Activated T-cell treated with anti-CD3 and anti-CD28 coated beads, Interleukin-2, amount 50 U/mL, for 4 hours (primary cell): ENCODE measurements around the gene ATP9B. TPM values are rescaled to one million over a fixed set of nuclear protein-coding genes. Genes with fewer than 3 reads are reported as not detected.

Experiments used
- ATAC-seq, 2 donors: fragments of 200-7000 bp; cut with Tn5 transposase; one replicate each; pipeline ENCODE4 v1.10.0; 2021
- DNase-seq: peaks from one replicate; pipeline ENCODE4 v3.0.0-alpha.2; 2020
- H3K27me3 Mint-ChIP-seq: one replicate; pipeline ENCODE4 v1.8.0; 2021; ENCODE audit warnings: low read depth, mixed read lengths
- H3K36me3 Mint-ChIP-seq: one replicate; pipeline ENCODE4 v1.8.0; 2022; ENCODE audit warnings: mixed read lengths; ENCODE audit not compliant: insufficient read depth
- H3K4me1 Mint-ChIP-seq: one replicate; pipeline ENCODE4 v1.8.0; 2021; ENCODE audit warnings: low read depth, mixed read lengths
- H3K4me3 Mint-ChIP-seq: one replicate; pipeline ENCODE4 v1.8.0; 2021; ENCODE audit warnings: mild to moderate bottlenecking, moderate library complexity, mixed read lengths
- H3K9me3 Mint-ChIP-seq: one replicate; pipeline ENCODE4 v1.8.0; 2021; ENCODE audit warnings: mixed read lengths
- total RNA-seq, 3 donors: library from RNA; stranded (reverse); gene quantifications; one replicate each; pipeline ENCODE4 v1.2.1, GENCODE V29; 2021

Gene ATP9B, protein sequence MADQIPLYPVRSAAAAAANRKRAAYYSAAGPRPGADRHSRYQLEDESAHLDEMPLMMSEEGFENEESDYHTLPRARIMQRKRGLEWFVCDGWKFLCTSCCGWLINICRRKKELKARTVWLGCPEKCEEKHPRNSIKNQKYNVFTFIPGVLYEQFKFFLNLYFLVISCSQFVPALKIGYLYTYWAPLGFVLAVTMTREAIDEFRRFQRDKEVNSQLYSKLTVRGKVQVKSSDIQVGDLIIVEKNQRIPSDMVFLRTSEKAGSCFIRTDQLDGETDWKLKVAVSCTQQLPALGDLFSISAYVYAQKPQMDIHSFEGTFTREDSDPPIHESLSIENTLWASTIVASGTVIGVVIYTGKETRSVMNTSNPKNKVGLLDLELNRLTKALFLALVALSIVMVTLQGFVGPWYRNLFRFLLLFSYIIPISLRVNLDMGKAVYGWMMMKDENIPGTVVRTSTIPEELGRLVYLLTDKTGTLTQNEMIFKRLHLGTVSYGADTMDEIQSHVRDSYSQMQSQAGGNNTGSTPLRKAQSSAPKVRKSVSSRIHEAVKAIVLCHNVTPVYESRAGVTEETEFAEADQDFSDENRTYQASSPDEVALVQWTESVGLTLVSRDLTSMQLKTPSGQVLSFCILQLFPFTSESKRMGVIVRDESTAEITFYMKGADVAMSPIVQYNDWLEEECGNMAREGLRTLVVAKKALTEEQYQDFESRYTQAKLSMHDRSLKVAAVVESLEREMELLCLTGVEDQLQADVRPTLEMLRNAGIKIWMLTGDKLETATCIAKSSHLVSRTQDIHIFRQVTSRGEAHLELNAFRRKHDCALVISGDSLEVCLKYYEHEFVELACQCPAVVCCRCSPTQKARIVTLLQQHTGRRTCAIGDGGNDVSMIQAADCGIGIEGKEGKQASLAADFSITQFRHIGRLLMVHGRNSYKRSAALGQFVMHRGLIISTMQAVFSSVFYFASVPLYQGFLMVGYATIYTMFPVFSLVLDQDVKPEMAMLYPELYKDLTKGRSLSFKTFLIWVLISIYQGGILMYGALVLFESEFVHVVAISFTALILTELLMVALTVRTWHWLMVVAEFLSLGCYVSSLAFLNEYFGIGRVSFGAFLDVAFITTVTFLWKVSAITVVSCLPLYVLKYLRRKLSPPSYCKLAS
- 10 to 100 TPM; 16.3 to 21.6 (median 20.2) TPM for total RNA-seq

- Mint-ChIP-seq H3K9me3 (peaks cover 24% of the 10 kb centered on the region), H3K4me1 (peaks cover 43% of the 10 kb centered on the region), H3K27me3 (peaks cover 8% of the 10 kb centered on the region), H3K4me3 (peak within 1 kb of the TSS; percentile 89), H3K36me3 (peaks cover 28% of the 10 kb centered on the region)
- peak; percentile 99 for DNase-seq
- ATAC-seq: peak; percentile 88 to 90
Measured at GRCh38 chr18:79068937-79069716, at the start of gene ATP9B. Gene ATP9B, plus strand, starts transcription at chr18:79069394. Its CDS starts 17 bp downstream, at chr18:79069411.

DNA sequence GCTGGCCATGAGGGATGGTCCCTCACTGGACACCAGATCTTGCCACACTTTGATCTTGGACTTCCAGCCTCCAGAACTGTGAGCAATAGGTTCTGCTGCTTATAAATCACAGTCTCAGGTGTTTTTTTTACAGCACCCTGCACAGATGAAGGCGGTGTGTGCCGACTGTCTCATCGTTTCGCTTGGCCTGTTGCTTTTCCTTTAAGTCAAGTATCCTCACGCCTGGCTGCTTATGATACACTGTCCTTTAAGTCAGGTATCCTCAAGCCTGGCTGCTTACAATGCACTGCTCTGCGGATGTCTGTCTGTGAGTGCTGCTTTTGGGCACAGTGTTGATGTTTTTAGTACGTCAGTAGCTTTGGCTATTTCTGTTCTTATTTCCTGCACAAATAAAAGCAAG lies 49.3 kb upstream of the ATP9B start:
- Mint-ChIP-seq H3K4me3 (no peak overlapping the region), H3K4me1 (no peaks in the 10 kb centered on the region), H3K9me3 (no peaks in the 10 kb centered on the region), H3K27me3 (peaks cover 24% of the 10 kb centered on the region), H3K36me3 (no peaks in the 10 kb centered on the region)
- DNase-seq (no peak), ATAC-seq (no peak)

DNA sequence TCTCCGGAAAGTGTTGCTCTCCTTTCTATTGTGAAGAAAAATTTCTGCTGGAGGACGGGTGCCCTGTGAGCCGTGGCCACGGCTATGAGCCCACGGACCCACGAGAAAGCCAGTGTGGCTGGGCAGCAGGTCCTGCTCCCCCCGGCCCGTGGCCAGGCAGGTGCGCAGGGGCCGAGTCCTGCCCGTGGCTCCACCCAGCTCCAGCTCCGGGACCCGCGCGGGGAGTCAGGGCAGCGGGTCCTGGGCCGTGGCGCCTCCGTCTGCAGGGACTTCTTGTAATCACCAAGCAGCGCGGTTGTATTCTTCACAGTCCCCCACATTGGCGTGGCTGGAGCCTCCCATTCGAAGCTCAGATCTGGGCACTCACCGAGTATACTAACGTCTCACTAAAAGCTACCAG lies 46.6 kb upstream of the ATP9B start:
- peaks cover 1% of the 10 kb centered on the region for H3K9me3 Mint-ChIP-seq
- H3K4me1 Mint-ChIP-seq: no peaks in the 10 kb centered on the region
- DNase-seq: no peak
- no peak overlapping the region for H3K4me3 Mint-ChIP-seq
- no peak for ATAC-seq
- peaks cover 24% of the 10 kb centered on the region for H3K27me3 Mint-ChIP-seq
- H3K36me3 Mint-ChIP-seq: no peaks in the 10 kb centered on the region

DNA sequence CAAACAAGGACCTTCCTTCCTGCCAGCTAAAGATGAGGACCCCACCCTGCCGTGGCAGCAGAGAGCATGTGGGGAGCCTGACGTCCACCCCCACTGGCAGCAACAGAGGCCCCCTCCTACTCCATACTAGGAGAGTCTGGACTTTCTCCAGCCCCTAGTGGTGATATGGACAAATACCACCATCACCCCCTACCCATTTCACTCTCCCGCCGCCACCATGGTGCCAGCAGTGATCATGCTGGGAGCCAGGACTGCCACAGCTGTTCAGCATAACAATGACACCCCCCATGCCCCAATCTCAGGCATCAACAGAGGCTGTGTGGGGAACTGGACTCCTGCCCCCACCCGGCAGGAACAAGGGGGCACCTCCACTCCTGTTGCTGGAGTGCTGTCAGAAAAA lies 42.7 kb upstream of the ATP9B start:
- Mint-ChIP-seq H3K4me1 (no peaks in the 10 kb centered on the region), H3K27me3 (peaks cover 5% of the 10 kb centered on the region), H3K36me3 (no peaks in the 10 kb centered on the region), H3K9me3 (peaks cover 19% of the 10 kb centered on the region), H3K4me3 (no peak overlapping the region)
- DNase-seq (no peak), ATAC-seq (no peak)

DNA sequence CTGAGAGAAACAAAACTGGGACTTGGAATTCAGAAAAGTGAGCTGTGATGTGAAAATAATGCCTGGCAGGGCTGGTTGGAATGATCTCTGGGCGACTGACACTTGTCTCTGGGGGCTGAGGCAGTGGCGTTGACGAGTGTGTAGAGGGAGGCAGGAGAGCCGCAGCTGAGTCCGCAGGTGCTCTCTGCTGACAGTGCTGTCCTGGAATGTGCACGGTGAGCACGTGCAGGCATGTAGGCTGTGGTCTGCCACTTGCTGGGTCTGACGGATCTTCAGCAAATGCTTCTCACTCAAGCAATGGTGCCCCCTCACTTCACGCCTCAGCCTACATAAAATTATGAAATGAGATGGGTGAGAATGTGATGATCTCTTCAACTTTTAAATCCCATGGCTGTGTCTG lies 38.5 kb upstream of the ATP9B start:
- no peaks in the 10 kb centered on the region for H3K27me3 Mint-ChIP-seq

DNA sequence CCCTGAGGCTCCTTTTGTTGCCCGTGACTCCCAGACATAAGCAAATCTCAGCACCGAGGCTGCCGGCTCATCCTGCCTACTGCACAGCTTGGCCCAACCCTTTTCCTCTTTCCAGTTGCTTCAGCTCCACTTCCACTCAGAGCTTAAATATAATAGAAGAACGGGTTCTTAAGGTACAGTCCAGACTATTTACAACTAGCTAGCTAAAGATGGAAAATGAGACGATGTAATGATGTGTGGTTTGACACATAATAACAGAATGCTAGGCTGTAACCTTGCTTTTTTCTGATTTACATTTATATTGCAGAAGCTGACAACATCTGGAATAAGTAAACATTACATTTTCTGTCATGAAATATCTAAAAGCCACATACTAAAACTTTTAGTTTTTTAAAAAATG lies 26.9 kb upstream of the ATP9B start:
- DNase-seq (no peak), ATAC-seq (no peak)
- H3K9me3 Mint-ChIP-seq: no peaks in the 10 kb centered on the region
- no peaks in the 10 kb centered on the region for H3K4me1 Mint-ChIP-seq
- H3K27me3 Mint-ChIP-seq: peaks cover 13% of the 10 kb centered on the region
- H3K4me3 Mint-ChIP-seq: no peak overlapping the region
- H3K36me3 Mint-ChIP-seq: no peaks in the 10 kb centered on the region

More for the DNA sequence above, 38.5 kb upstream of the ATP9B start:
- Mint-ChIP-seq H3K36me3 (no peaks in the 10 kb centered on the region), H3K9me3 (peaks cover 19% of the 10 kb centered on the region), H3K4me3 (no peak overlapping the region), H3K4me1 (no peaks in the 10 kb centered on the region)
- DNase-seq (no peak), ATAC-seq (no peak)

DNA sequence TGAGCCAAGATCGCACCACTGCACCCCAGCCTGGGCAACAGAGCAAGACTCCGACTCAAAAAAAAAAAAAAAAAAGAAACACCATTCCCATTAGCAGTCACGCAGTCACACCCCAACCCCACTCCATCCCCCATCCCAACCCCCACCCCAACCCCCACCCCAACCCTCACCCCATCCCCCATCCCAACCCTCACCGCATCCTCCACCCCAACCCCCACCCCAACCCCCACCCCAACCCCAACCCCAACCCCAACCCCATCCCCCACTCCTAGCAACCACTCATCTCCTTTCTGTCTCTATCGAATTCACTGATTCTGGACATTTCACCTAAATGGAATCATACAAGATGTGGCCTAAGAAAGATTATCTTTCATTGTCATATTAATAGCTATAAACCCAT lies 25.9 kb upstream of the ATP9B start:
- peaks cover 13% of the 10 kb centered on the region for H3K27me3 Mint-ChIP-seq
- no peak overlapping the region for H3K4me3 Mint-ChIP-seq
- ATAC-seq: no peak
- H3K9me3 Mint-ChIP-seq: no peaks in the 10 kb centered on the region
- no peak for DNase-seq
- H3K4me1 Mint-ChIP-seq: no peaks in the 10 kb centered on the region
- H3K36me3 Mint-ChIP-seq: no peaks in the 10 kb centered on the region

- no peak for ATAC-seq
- Mint-ChIP-seq H3K36me3 (no peaks in the 10 kb centered on the region), H3K4me1 (no peaks in the 10 kb centered on the region), H3K9me3 (no peaks in the 10 kb centered on the region), H3K27me3 (peaks cover 6% of the 10 kb centered on the region), H3K4me3 (no peak overlapping the region)
- no peak for DNase-seq
Measured at GRCh38 chr18:79046522-79046921, 22.7 kb upstream of the ATP9B start.

GRCh38 chr18:79047556-79048244 lies 21.5 kb upstream of the ATP9B start:
- ATAC-seq (no peak), DNase-seq (no peak)
- peaks cover 5% of the 10 kb centered on the region for H3K27me3 Mint-ChIP-seq
- no peaks in the 10 kb centered on the region for H3K4me1 Mint-ChIP-seq
- no peaks in the 10 kb centered on the region for H3K36me3 Mint-ChIP-seq
- H3K9me3 Mint-ChIP-seq: no peaks in the 10 kb centered on the region
- H3K4me3 Mint-ChIP-seq: no peak overlapping the region

DNA sequence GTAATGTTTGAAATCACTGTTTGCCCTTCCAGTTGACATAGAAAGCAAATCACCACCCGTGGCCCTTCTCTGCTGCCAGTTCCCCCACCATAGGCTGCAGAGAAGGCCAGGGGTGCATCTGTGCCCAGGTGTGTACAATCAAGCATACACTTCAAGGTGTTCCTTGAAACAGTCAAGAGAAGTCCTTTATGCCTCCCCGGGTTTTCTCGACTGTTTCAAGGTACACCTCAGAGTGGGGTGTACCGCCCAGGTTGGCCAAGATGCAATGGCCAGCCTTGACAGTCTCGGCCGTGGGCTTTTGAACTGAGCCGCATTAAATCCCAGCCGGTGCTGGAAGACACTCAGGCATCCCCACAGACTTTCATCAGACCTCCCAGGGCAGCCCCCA lies 21.0 kb upstream of the ATP9B start:
- Mint-ChIP-seq H3K4me1 (no peaks in the 10 kb centered on the region), H3K27me3 (peaks cover 1% of the 10 kb centered on the region), H3K9me3 (no peaks in the 10 kb centered on the region), H3K36me3 (no peaks in the 10 kb centered on the region), H3K4me3 (no peak overlapping the region)
- ATAC-seq (no peak), DNase-seq (no peak)

DNA sequence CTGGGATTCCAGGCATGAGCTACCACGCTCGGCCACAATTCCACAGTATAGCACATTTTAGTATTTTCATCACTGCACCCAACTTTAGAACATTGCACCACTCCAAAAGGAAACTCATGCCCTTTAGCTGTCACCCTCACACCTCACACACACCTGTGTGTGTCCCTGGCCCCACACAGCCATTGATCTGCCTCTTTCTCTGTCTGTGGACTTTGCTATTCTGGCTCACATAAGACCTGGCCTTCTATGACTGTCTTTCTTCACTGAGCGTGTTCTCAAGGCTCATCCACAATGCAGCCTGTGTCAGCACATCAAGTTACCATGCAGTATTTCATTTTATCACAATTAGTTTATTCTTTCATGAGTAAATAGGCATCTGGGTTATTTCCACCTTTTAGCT lies 19.7 kb upstream of the ATP9B start:
- Mint-ChIP-seq H3K4me3 (no peak overlapping the region), H3K4me1 (no peaks in the 10 kb centered on the region), H3K27me3 (peaks cover 5% of the 10 kb centered on the region), H3K9me3 (no peaks in the 10 kb centered on the region), H3K36me3 (no peaks in the 10 kb centered on the region)
- DNase-seq: no peak
- no peak for ATAC-seq

DNA sequence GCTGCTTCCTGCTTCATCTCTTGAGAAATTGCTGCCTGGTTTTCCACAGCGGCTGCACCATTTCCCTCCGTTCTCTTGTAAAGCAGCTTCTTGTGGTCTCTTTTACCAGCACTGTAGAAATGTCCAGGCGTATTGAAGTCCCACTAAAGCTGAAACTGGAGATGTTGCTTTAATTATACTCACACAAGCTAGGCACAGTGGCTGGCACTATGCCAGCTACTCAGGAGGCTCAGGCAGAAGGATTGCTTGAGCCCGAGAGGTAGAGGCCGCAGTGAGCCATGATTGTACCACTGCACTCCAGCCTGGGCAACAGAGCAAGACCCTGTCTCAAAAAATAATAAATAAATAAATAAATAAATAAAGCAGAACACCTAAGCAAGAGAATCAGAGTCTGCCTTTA lies 19.2 kb upstream of the ATP9B start:
- Mint-ChIP-seq H3K9me3 (no peaks in the 10 kb centered on the region), H3K36me3 (no peaks in the 10 kb centered on the region), H3K27me3 (peaks cover 5% of the 10 kb centered on the region), H3K4me3 (no peak overlapping the region), H3K4me1 (no peaks in the 10 kb centered on the region)
- ATAC-seq (no peak), DNase-seq (no peak)

DNA sequence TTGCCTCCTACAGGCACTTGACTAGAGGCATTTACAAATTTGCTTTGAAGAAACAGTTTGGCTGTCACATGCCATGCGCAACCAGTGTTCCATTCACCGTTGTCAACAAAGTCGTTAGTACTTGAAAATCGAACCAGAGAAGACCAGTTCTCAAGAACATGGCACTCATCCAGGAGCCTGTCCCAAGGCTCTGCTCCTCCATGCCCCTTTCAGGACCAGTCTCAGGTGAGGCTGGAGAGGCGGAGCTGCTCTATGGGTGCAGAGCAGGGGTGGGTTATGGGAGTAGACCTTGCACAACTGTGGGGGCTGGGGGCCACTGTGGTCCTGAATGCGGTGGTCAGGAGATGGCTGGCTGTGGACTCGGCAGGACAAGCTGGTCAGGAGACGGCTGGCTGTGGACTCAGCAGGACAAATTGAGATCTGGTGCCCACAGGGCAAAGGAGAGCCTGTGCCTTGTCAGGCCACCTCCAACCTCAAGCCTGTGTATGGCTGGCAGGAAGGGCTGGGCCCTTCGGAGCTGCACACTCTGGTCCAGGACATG lies 12.3 kb upstream of the ATP9B start:
- Mint-ChIP-seq H3K27me3 (peaks cover 7% of the 10 kb centered on the region), H3K9me3 (no peaks in the 10 kb centered on the region), H3K4me1 (no peaks in the 10 kb centered on the region), H3K4me3 (no peak overlapping the region), H3K36me3 (no peaks in the 10 kb centered on the region)
- no peak for ATAC-seq
- DNase-seq: no peak
